ENCODE results near the gene ZNF737.
"Not testable (repeated sequence)": the region's sequence is repeated elsewhere in the genome, so short reads cannot be mapped to it uniquely, and the experiment has no call there.

ZNF737 gene

DNA sequence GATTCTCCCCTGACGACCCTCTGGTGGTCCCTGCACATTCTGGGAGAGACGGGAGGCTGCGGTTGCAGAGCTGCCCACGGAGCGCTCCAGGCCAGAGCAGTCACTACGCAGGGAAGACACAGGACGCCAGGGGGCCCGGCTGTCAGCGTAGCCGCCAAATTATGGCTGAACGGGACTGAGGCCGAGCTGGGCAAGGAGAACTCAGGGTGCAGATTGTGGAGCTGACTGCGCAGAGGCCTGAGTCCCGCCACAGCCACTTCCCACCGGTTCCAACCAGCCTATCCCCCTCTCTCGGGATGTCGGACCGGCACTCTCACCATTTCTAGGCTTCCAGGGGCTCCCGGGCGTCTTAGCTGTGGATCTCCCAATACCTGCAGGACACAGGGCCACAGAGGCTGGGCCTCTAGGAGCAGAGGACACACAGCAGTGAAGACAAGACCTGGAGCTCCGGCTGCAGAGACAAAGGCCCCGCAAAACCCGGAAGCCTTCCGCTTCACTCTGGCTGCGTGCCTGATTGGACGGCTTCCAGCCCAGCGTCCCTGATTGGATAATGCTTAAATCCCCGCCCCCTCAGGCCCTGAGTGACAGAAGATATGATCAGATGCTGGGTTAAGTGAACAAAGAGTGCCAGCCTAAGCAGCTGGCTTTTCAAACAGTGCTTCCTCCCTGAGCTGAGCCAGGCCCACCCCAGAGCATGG is at the start of gene ZNF737:
TSS of gene ZNF737 (minus strand) at position 461 of the 698 bp plus-strand sequence. CDS start at position 320, 141 bp downstream.
- DNase-seq = peak; percentile 91

- not testable (repeated sequence) for DNase-seq
Observed at GRCh38 chr19:20614971-20615370, 49.4 kb upstream of the ZNF737 start.

DNA sequence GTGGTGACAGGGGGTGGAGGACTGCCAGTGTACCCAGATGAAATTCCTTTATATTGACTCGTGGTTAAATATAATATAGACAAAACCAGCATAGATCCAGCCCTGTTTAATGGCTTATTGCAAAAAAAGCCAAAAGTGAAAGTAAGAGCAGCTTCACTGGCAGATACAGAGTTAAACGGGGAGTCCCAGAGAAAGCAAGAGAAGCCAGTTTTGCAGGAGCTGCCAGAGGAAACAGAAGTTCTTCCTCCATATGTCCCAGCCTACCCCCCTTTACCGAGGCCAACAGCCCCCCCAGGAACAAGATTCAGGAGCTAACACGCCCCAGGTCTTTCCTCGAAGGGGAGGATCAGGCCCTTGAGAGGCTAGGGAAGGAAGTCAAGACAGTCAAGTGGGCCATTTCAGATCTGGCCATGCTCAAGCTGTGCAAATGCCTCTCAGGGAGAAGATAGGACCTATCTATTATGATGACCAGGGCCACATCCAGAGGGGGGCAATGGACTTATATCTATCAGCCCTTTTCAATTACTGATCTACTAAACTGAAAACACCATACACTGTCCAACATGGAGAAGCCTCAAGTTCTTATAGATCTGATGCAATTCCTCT is 47.2 kb upstream of the ZNF737 start:
- DNase-seq = no peak

DNA sequence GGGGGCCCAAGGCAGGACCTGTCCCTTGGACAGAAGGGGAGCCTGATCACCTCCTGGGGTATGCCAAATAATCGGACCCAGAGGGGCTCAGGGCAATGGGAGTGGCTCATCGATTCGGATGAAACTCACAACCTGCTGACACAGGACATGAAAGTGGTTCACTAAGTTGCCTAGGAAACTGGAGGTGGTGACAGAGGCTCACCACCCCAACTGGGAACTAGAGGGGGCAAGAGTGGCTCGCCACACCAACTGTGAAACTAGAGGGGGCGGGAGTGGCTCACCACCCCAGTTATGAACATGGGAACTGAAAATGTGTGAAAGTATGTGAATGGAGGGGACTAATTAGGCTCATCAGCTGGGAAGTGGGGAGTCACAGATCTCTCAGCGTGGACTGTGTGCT is 46.3 kb upstream of the ZNF737 start:
- DNase-seq = no peak

GRCh38 chr19:20607943-20608342 is 42.4 kb upstream of the ZNF737 start:
- DNase-seq = no peak

DNA sequence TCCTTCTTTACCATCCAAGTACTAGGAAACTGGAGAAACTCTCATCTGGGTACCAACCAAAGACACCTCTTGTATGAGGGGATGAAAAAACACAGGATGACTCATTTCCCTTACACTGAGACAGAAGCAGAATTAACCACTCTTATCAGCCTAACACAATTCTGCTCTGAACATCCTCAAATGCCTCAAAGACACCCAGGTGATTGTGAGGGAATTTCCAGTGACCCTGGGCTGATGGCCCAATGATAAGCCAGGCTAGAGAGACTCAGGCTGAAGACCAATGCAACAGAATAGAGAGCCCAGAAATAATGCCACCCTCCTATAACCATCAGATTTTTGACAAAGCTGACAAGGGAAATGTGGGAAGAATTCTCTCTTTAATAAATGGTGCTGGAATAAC is 7.0 kb downstream of the ZNF737 start:
- DNase-seq = no peak

- DNase-seq = no peak
Observed at GRCh38 chr19:20558011-20558410, 7.6 kb downstream of the ZNF737 start.

- DNase-seq = not testable (repeated sequence)
Observed at GRCh38 chr19:20544667-20545333, 20.8 kb downstream of the ZNF737 start.

DNA sequence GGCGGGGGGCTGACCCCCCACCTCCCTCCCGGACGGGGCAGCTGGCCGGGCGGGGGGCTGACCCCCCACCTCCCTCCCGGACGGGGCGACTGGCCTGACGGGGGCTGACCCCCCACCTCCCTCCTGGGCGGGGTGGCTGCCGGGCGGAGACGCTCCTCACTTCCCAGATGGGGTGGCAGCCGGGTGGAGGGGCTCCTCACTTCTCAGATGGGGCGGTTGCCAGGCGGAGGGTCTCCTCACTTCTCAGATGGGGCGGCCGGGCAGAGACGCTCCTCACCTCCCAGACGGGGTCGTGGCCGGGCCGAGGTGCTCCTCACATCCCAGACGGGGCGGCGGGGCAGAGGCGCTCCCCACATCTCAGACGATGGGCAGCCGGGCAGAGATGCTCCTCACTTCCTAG is 35.3 kb downstream of the ZNF737 start:
- DNase-seq = not testable (repeated sequence)

DNA sequence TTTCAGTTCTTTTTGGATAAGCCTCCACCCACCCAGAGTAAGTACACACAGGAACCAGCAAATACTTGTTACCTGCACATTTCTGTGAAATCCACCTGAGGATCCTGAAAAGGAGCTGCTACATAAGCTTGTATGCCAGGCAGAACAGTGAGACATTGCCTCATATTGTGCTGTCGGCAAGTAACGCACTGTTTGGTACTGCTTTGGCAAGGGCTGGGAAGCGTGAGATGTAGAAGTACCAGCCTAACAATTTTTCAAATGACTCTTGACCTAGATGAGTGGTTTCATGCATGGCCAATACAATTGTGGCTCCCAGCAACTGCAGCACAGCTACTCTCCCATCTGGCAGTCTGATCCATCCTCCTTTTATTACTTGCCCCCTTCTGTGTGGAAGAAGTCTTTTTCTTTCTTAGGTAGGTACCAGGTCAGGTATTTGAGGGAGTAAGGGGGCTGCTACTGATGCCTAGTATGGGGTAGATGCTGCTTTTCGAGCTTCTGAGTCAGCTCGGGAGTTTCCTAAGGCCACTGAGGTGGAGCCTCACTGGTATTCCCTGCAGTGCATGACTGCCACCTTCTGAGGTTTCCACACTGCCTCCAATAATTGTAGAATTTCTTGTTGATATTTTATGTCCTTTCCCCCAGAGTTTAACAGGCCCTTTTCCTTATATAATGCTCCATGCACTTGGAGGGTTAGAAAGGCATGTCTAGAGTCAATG is 52.2 kb downstream of the ZNF737 start:
- DNase-seq = no peak

DNA sequence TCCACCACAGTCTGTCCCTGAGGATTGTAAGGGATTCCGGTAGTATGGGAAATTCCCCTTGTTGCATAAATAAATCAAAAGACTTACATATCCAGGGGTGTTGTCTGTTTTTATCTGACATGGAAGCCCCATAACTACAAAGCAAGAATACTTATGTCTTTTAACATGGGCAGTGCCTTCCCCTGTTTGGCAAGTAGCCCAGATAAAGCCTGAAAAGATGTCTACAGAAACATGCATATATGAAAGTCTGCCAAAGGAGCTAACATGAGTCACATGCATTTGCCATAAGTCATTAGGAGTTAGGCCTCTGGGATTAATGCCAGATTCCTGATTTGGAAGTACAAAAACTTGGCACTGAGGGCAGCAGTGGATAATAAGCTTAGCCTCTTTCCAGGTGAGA is 62.1 kb downstream of the ZNF737 start:
- no peak for DNase-seq

Measured in NCI-H1417 treated with DMSO at 0.1 percent for 48 hours (cell line).